CD14-positive monocyte (primary cell): ENCODE results near the gene TIAM1. TPM values are rescaled to one million over a fixed set of nuclear protein-coding genes. Genes with fewer than 3 reads are reported as not detected.

Experiments
- DNase-seq, 3 donors: peaks; one replicate each; pipeline ENCODE4 v3.0.0-alpha.2; 2011 to 2022
- H2AFZ ChIP-seq: 2 replicates; pipeline ENCODE4 v1.6.0; 2012; ENCODE audit warnings: mild to moderate bottlenecking, low read depth, low read length, inconsistent platforms; ENCODE audit not compliant: insufficient read depth, poor library complexity, severe bottlenecking
- H3K27ac ChIP-seq, 2 donors: 1 replicate in 1 of 2; 2 replicates in 1 of 2; pipeline ENCODE4 v1.5.1; 2012 to 2013; ENCODE audit warnings: low read length in 2 of 2, control low read depth in 1 of 2, inconsistent platforms in 1 of 2, low read depth in 1 of 2, mild to moderate bottlenecking in 1 of 2
- H3K27me3 ChIP-seq, 2 donors: one replicate each; pipeline versions ENCODE4 v1.6.0 to v1.6.1; 2011 to 2013; ENCODE audit warnings: low read length in 2 of 2; ENCODE audit not compliant: control insufficient read depth in 2 of 2, insufficient read depth in 2 of 2
- H3K36me3 ChIP-seq, 2 donors: replicated peaks in 1 of 2; 1 replicate in 1 of 2; 2 replicates in 1 of 2; pipeline versions ENCODE4 v1.5.1 to v1.6.1; 2012 to 2013; ENCODE audit warnings: low read length in 2 of 2, control low read depth in 1 of 2, inconsistent platforms in 1 of 2, mild to moderate bottlenecking in 1 of 2; ENCODE audit not compliant: insufficient read depth in 2 of 2, control insufficient read depth in 1 of 2
- H3K4me1 ChIP-seq, 2 donors: 1 replicate in 1 of 2; 2 replicates in 1 of 2; pipeline versions ENCODE4 v1.5.1 to v1.6.1; 2012 to 2013; ENCODE audit warnings: low read length in 2 of 2, control low read depth in 1 of 2, inconsistent platforms in 1 of 2, mild to moderate bottlenecking in 1 of 2, moderate library complexity in 1 of 2; ENCODE audit not compliant: insufficient read depth in 2 of 2, control insufficient read depth in 1 of 2
- H3K4me2 ChIP-seq: replicated peaks from 2 replicates; pipeline ENCODE3; 2012; ENCODE audit warnings: low read length, moderate library complexity, mild to moderate bottlenecking; ENCODE audit not compliant: poor library complexity, severe bottlenecking; ENCODE audit errors: extremely low read depth
- H3K4me3 ChIP-seq, 3 experiments: fragments of 200-600 bp in 1 of 3; sonication (generic) in 1 of 3; replicated peaks in 1 of 3; 1 replicate in 2 of 3; 2 replicates in 1 of 3; pipeline ENCODE4 v1.5.1; 2011 to 2013; ENCODE audit warnings: low read length in 3 of 3, mild to moderate bottlenecking in 3 of 3, control low read depth in 2 of 3, low read depth in 2 of 3, inconsistent platforms in 1 of 3, moderate library complexity in 1 of 3
- H3K79me2 ChIP-seq: 2 replicates; pipeline ENCODE4 v1.6.0; 2012; ENCODE audit warnings: mild to moderate bottlenecking, control low read depth, inconsistent platforms, low read length, moderate library complexity; ENCODE audit not compliant: insufficient read depth
- H3K9ac ChIP-seq: 2 replicates; pipeline ENCODE4 v1.6.0; 2017; ENCODE audit warnings: low read length, mild to moderate bottlenecking; ENCODE audit not compliant: insufficient read depth, poor library complexity, severe bottlenecking
- H3K9me3 ChIP-seq, 2 donors: replicated peaks in 1 of 2; 1 replicate in 1 of 2; 2 replicates in 1 of 2; pipeline versions ENCODE4 v1.5.1 to v1.6.1; 2012 to 2013; ENCODE audit warnings: low read length in 2 of 2, control low read depth in 1 of 2; ENCODE audit not compliant: control insufficient read depth in 1 of 2, insufficient read depth in 1 of 2
- H4K20me1 ChIP-seq: 2 replicates; pipeline ENCODE4 v1.6.0; 2012; ENCODE audit warnings: mild to moderate bottlenecking, low read length, control low read depth, moderate library complexity; ENCODE audit not compliant: insufficient read depth
- H3K27ac Mint-ChIP-seq, 7 donors: one replicate each; pipeline ENCODE4 v1.8.0; 2020; ENCODE audit warnings: mild to moderate bottlenecking in 7 of 7, mixed read lengths in 7 of 7, moderate library complexity in 6 of 7, inconsistent platforms in 2 of 7
- H3K27me3 Mint-ChIP-seq, 3 donors: one replicate each; pipeline ENCODE4 v1.8.0; 2021 to 2022; ENCODE audit warnings: low read depth in 3 of 3, mild to moderate bottlenecking in 3 of 3, mixed read lengths in 3 of 3, moderate library complexity in 3 of 3, inconsistent platforms in 1 of 3
- H3K36me3 Mint-ChIP-seq, 2 donors: one replicate each; pipeline ENCODE4 v1.8.0; 2020; ENCODE audit warnings: mixed read lengths in 2 of 2, inconsistent platforms in 1 of 2, mild to moderate bottlenecking in 1 of 2
- H3K4me1 Mint-ChIP-seq: one replicate; pipeline ENCODE4 v1.8.0; 2020; ENCODE audit warnings: mild to moderate bottlenecking, mixed read lengths
- H3K4me3 Mint-ChIP-seq, 2 donors: one replicate each; pipeline ENCODE4 v1.8.0; 2020; ENCODE audit warnings: mild to moderate bottlenecking in 2 of 2, mixed read lengths in 2 of 2, moderate library complexity in 1 of 2
- H3K9me3 Mint-ChIP-seq, 7 donors: one replicate each; pipeline ENCODE4 v1.8.0; 2020 to 2022; ENCODE audit warnings: mixed read lengths in 7 of 7, mild to moderate bottlenecking in 6 of 7, moderate library complexity in 6 of 7, inconsistent platforms in 2 of 7
- WGBS: methylation state at CpG from one replicate; pipeline ENCODE4 v1.1.5; 2013; ENCODE audit warnings: missing lambda C conversion rate; ENCODE audit not compliant: insufficient coverage; 5-methylcytosine and 5-hydroxymethylcytosine counted together
- intact Hi-C, 2 donors: fragments of 100-400 bp; cut with micrococcal nuclease; formaldehyde crosslinking; loops; one replicate each; pipeline versions ENCODE4 v1.15.0 to v1.15.1; 2023
- polyA plus RNA-seq, 3 donors: library from polyadenylated mRNA; depleted of rRNA in 1 of 3; unstranded in 2 of 3; stranded (reverse) in 1 of 3; fragments of 300-500 nt in 2 of 3; fragments of >200 nt in 1 of 3; fragmentation: Illumina TruSeq in 2 of 3; gene quantifications; 1 replicate in 2 of 3; 2 replicates in 1 of 3; pipeline ENCODE4 v1.2.3, GENCODE V29; 2012 to 2021
- TF ChIP-seq, protein P1 (sequence below): fragments of 200-600 bp; IDR thresholded peaks from one replicate; pipeline ENCODE4 v1.8.0; 2022; ENCODE audit warnings: antibody characterized with exemption, mild to moderate bottlenecking

TIAM1 gene
- polyA plus RNA-seq, 3 donors: 17.7 to 55.0 (median 45.3) TPM

DNA sequence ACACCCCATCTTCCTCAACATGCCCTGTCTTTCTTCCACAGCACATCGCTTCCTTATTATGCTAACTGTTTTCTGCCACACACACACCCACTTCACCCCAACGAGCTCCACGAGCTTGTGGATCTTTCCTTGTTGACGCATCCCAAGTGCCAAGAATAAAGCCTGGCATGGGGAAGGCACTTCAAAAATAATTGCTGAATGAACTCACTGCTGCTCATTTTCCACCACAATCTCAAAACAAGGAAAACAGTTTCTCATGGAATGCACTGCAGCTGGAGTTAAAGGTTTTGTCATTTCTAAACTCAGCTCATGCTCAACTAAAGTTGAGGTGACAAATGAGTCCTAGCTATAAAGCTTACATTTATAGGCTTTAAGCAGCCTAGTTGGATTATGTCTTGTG is 86.0 kb downstream of the TIAM1 start:
- H4K20me1 ChIP-seq: peaks cover 100% of the 10 kb centered on the region
- Mint-ChIP-seq H3K27ac (peak overlapping the region in 1 of 7 donors; percentile 17), H3K9me3 (no peaks in the 10 kb centered on the region), H3K4me3 (no peak overlapping the region), H3K4me1 (no peaks in the 10 kb centered on the region), H3K36me3 (peaks cover 10 to 30% of the 10 kb centered on the region in 2 donors), H3K27me3 (peaks cover 0 to 2% (median 1%) of the 10 kb centered on the region in 3 donors)
- no peaks in the 10 kb centered on the region for H3K79me2 ChIP-seq
- H3K4me1 ChIP-seq: no peaks in the 10 kb centered on the region
- no peaks in the 10 kb centered on the region for H3K9me3 ChIP-seq
- peaks cover 0 to 15% of the 10 kb centered on the region in 2 donors for H3K36me3 ChIP-seq
- no peaks in the 10 kb centered on the region for H3K27me3 ChIP-seq
- H3K27ac ChIP-seq: no peak overlapping the region
- no peak overlapping the region for H3K4me3 ChIP-seq
- TF ChIP-seq, protein P1, sequence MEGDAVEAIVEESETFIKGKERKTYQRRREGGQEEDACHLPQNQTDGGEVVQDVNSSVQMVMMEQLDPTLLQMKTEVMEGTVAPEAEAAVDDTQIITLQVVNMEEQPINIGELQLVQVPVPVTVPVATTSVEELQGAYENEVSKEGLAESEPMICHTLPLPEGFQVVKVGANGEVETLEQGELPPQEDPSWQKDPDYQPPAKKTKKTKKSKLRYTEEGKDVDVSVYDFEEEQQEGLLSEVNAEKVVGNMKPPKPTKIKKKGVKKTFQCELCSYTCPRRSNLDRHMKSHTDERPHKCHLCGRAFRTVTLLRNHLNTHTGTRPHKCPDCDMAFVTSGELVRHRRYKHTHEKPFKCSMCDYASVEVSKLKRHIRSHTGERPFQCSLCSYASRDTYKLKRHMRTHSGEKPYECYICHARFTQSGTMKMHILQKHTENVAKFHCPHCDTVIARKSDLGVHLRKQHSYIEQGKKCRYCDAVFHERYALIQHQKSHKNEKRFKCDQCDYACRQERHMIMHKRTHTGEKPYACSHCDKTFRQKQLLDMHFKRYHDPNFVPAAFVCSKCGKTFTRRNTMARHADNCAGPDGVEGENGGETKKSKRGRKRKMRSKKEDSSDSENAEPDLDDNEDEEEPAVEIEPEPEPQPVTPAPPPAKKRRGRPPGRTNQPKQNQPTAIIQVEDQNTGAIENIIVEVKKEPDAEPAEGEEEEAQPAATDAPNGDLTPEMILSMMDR: no peak
- no peak for DNase-seq
- H2AFZ ChIP-seq: no peak overlapping the region
- intact Hi-C loops: no loop called here
- WGBS: 100% methylated on average over 3 of the region's 4 CpGs
- H3K4me2 ChIP-seq: no peak overlapping the region
- H3K9ac ChIP-seq: no peak overlapping the region

DNA sequence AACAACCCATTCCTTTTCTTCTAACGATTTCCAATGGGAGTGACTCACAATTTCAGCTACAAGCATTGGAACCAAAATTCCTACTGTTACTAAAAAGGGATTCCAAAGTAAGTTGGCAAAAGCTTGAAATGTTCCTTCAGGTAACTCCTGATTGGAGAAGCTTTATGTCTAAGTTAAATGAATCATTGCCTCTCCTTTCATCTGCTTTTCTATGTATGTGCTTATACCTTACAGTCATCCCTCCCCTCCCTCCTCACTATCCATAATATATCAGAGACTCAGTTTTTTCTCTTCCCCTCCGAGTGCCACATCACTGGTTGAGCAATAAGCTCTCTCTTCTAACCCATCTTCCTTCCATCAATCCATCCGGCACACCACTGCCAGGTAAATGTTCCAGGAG is 86.8 kb downstream of the TIAM1 start:
- Mint-ChIP-seq H3K4me1 (no peaks in the 10 kb centered on the region), H3K36me3 (peaks cover 10 to 26% of the 10 kb centered on the region in 2 donors), H3K4me3 (no peak overlapping the region), H3K27ac (no peak overlapping the region), H3K27me3 (peaks cover 0 to 2% (median 1%) of the 10 kb centered on the region in 3 donors), H3K9me3 (peaks cover 0 to 2% (median 0%) of the 10 kb centered on the region in 7 donors)
- 94% methylated on average over 2 of the region's 3 CpGs for WGBS
- Histone ChIP-seq H3K27ac (no peak overlapping the region), H3K4me3 (no peak overlapping the region), H3K4me2 (no peak overlapping the region), H4K20me1 (peaks cover 100% of the 10 kb centered on the region), H3K4me1 (no peaks in the 10 kb centered on the region), H3K79me2 (no peaks in the 10 kb centered on the region), H3K9ac (no peak overlapping the region), H3K9me3 (no peaks in the 10 kb centered on the region), H2AFZ (no peak overlapping the region), H3K36me3 (peaks cover 0 to 20% of the 10 kb centered on the region in 2 donors), H3K27me3 (no peaks in the 10 kb centered on the region)
- no peak for DNase-seq
- TF ChIP-seq, protein P1: no peak
- intact Hi-C loops: no loop called here
